ENCODE data around the gene FBXL7.

FBXL7 gene

DNA sequence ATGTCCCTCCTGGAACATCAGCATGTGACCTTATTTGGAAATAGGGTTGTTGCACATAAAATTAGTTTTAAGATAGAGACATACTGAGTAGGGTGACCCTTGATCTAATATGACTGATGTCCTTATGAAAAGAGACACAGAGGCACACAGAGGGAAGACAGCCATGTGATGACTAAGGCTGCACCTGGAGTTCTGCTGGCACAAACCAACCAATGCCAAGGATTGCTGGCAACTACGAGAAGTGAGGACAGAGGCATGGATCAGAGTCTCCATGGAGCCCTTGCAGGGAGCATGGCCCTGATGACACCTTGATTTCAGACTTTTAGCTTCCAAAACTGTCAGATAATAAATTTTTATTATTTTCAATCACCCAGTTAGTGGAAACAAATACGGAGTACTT, 101.9 kb downstream of the FBXL7 start:
- TF ChIP-seq, protein P1, sequence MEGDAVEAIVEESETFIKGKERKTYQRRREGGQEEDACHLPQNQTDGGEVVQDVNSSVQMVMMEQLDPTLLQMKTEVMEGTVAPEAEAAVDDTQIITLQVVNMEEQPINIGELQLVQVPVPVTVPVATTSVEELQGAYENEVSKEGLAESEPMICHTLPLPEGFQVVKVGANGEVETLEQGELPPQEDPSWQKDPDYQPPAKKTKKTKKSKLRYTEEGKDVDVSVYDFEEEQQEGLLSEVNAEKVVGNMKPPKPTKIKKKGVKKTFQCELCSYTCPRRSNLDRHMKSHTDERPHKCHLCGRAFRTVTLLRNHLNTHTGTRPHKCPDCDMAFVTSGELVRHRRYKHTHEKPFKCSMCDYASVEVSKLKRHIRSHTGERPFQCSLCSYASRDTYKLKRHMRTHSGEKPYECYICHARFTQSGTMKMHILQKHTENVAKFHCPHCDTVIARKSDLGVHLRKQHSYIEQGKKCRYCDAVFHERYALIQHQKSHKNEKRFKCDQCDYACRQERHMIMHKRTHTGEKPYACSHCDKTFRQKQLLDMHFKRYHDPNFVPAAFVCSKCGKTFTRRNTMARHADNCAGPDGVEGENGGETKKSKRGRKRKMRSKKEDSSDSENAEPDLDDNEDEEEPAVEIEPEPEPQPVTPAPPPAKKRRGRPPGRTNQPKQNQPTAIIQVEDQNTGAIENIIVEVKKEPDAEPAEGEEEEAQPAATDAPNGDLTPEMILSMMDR (IDR thresholded peaks at IDR 0.05; ENCODE audit: control insufficient read depth, insufficient read depth, low read depth, low read length, missing control alignments) = no peak

DNA sequence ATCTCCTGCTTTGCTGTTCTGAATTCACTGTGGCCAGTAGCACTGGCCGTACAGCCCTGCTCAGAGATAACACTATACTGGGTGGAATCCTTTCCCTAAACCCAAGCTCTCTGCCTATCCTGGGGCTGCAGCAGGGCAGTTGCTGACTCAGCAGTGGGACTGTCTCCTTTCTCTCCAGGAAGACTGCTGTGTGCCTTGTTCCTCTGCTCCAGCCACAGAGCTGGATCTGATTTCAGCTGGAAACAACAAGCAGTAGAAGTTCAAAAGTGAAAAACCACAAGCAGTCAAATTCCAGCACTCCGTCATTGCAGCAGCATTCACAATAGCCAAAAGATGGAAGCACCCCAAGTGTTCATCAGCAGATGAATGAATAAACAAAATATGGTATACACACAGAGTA, 105.0 kb downstream of the FBXL7 start:
- TF ChIP-seq, protein P1 (IDR thresholded peaks at IDR 0.05; ENCODE audit: control insufficient read depth, insufficient read depth, low read depth, low read length, missing control alignments) = no peak
- H3K4me3 ChIP-seq (ENCODE audit: control insufficient read depth, low read depth, low read length) = no peak overlapping the region
- no peak for DNase-seq (ENCODE audit: low read depth)

More for the DNA sequence above, 101.9 kb downstream of the FBXL7 start:
- H3K4me3 ChIP-seq (ENCODE audit: control insufficient read depth, low read depth, low read length) = no peak overlapping the region
- DNase-seq (ENCODE audit: low read depth) = no peak

DNA sequence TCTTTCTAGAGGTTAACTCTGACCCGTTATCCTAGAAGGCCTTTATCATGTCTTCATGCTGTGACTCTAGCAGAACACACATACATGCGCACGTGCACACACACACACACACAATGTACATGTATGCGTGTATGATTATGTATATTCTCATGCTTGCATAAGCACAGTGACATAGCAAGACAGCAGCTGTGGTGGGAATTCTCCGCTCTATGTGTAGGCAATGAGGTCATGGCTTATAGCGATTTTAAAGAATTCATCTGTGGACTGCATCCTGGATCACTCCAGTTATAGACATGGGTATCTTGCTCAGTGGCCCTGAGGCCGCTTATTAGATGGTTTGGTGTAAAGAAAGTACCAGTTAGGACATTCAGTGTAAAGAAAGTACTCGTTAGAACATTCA, 106.2 kb downstream of the FBXL7 start:
- no peak overlapping the region for H3K4me3 ChIP-seq (ENCODE audit: control insufficient read depth, low read depth, low read length)
- DNase-seq (ENCODE audit: low read depth) = no peak
- TF ChIP-seq, protein P1 (IDR thresholded peaks at IDR 0.05; ENCODE audit: control insufficient read depth, insufficient read depth, low read depth, low read length, missing control alignments) = no peak

DNA sequence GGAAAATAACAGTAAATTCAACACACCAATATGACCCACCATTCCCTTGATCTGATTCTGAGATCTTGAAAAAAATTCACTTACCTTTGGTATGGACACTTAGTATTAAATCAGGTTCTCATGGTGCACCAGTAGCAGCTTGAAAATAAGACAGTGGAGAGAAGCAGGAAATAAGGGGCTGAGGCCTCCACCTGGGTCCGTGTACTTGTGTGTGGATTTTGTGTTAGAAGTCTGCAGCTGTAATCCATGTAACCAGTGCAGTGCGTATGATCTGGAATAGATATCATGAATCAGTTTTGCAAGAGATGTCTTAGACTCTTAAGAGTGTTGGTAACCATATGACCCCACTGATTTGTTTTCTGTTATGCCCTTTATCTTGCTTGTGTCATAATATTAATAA, 107.1 kb downstream of the FBXL7 start:
- H3K4me3 ChIP-seq (ENCODE audit: control insufficient read depth, low read depth, low read length) = no peak overlapping the region
- TF ChIP-seq, protein P1 (IDR thresholded peaks at IDR 0.05; ENCODE audit: control insufficient read depth, insufficient read depth, low read depth, low read length, missing control alignments) = no peak
- DNase-seq (ENCODE audit: low read depth) = no peak

DNA sequence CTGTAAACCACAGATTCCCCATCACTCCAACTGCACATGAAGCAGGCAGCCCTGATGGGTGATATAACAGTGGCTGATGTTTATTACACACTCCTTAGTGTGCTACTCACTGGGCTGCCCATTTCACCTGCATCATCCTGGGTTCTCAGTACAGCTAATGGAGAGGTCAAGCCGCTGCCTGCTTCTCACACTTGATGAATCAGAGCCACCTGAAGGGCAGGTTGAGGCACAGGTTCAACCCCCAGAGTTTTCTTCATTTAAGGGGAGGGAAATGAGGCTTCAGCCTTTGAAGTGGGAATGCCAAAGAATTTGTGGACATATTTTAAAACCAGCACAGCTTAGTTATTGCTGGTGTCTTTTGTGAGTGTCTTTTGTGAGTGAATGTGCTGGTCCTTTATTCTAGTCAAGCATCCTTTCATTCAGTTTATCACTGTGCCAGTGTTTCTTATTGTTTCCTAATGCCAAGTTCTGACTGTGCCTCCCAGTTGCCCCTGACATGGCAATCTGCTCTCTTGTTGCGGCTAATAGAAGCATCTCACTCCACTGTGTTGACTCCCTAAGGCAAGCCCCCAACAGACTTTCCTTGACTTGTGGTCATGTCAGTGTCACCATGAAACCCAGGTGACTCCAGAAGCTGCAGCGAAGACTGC, 109.2 kb downstream of the FBXL7 start:
- no peak for DNase-seq (ENCODE audit: low read depth)
- TF ChIP-seq, protein P1 (IDR thresholded peaks at IDR 0.05; ENCODE audit: control insufficient read depth, insufficient read depth, low read depth, low read length, missing control alignments) = no peak
- no peak overlapping the region for H3K4me3 ChIP-seq (ENCODE audit: control insufficient read depth, low read depth, low read length)

DNA sequence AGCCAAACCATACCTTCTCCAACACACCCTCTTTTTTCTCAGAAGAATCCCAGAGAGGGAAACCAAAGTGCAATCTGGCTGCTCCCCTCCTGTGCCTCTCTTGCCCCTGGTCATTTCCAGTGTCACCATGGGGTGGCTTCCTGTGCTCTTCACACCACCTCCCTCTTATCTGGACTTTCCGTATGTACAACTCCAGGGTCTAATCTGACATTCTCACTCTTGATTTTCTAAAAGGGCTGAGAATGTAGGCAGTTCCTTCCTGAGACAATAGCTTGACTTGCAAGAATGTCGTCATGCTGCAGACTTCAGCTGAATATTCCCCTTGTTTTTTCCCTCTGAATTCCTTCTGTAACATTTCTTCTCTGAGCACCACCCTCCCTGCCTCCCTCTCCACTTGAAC, 110.2 kb downstream of the FBXL7 start:
- no peak overlapping the region for H3K4me3 ChIP-seq (ENCODE audit: control insufficient read depth, low read depth, low read length)
- no peak for DNase-seq (ENCODE audit: low read depth)
- TF ChIP-seq, protein P1 (IDR thresholded peaks at IDR 0.05; ENCODE audit: control insufficient read depth, insufficient read depth, low read depth, low read length, missing control alignments) = no peak

All from AG09309 (cell line).